ENCODE results near the gene SPATA2. TPM values are rescaled to one million over a fixed set of nuclear protein-coding genes. Genes with fewer than 3 reads are reported as not detected.
"Not testable (repeated sequence)": the region's sequence is repeated elsewhere in the genome, so short reads cannot be mapped to it uniquely, and the experiment has no call there.

SPATA2 gene
- polyA plus RNA-seq, 1 donor from 2014 or later, result 7.1 TPM

- no peaks in the 10 kb centered on the region for H3K27me3 Mint-ChIP-seq
- H3K4me1 Mint-ChIP-seq, result no peaks in the 10 kb centered on the region
- H3K27ac Mint-ChIP-seq, result peak overlapping the region in 1 of 3 donors; percentile 23
- H3K9me3 Mint-ChIP-seq, result no peaks in the 10 kb centered on the region
- peaks cover 1% of the 10 kb centered on the region for H3K36me3 Mint-ChIP-seq
- H3K4me3 Mint-ChIP-seq, result no peak overlapping the region
Measured at GRCh38 chr20:49899541-49900383, 15.6 kb downstream of the SPATA2 start.

DNA sequence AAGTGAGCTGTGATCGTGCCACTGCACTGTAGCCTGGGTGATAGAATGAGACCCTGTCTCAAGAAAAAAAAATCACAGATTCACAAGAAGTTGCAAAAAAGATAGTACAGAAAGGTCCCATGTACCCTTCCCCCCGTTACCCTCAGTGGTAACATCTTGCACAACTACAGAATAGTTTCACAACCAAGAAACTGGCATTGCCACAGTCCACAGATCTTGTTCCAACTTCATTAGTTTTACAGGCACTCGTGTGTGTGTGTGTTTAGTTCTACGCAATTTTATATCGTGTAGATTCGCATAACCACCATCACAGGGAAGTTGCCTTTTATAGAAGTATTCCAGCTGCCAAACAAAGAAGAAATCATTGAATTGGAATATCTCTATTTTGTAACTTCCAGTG is 19.1 kb downstream of the SPATA2 start:
- Mint-ChIP-seq H3K4me3 (no peak overlapping the region), H3K9me3 (no peaks in the 10 kb centered on the region), H3K4me1 (peaks cover 13 to 16% (median 16%) of the 10 kb centered on the region in 3 donors), H3K27ac (no peak overlapping the region), H3K36me3 (peaks cover 1% of the 10 kb centered on the region), H3K27me3 (no peaks in the 10 kb centered on the region)

DNA sequence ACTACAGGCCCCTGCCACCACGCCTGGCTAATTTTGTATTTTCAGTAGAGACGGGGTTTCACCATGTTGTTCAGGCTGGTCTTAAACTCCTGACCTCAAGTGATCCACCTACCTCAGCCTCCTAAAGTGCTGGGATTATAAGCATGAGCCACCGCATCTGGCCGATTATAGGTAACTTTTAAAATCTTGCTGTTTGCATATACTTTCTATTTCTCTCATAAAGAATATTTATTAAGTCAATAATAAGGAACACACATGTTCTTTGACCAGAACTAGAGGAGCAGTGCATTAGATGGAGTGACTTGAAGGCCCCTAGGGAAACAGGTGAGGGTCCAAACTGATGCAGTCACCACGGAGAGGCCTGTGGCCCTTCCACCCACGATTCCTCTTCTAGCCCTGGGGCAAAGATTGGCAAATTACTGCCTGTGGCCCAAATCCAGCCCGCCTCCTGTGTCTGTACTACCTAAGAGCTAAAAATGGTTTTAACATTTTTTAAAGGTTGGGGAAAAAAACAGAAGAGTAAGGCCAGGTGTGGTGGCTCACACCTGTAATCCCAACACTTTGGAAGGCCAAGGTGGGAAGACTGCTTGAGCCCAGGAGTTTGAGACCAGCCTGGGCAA is 19.7 kb downstream of the SPATA2 start:
- H3K36me3 Mint-ChIP-seq, H3K9me3 Mint-ChIP-seq, H3K4me3 Mint-ChIP-seq, H3K27me3 Mint-ChIP-seq, H3K27ac Mint-ChIP-seq: not testable (repeated sequence)
- H3K4me1 Mint-ChIP-seq, result peaks cover 13 to 16% (median 16%) of the 10 kb centered on the region in 3 donors

DNA sequence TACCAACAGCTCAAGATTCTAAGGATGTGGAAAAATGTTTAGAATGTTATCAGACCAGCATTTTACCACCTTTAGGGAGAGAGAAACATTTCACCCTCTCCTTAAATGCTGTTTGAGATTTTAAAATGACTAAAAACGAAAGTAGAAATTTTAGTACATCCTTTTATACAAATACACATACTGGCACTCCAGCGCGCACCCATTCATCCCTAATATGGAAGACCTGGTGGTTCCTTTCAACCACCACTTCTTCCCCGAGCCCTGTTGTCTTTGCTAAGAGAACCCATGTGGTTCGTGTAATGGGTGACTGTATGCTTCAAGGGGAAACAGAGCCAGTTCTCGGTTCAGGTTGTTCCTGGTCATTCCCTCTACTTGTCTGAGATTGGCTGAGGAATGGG is 21.3 kb downstream of the SPATA2 start:
- Mint-ChIP-seq H3K4me1 (peaks cover 13 to 16% (median 16%) of the 10 kb centered on the region in 3 donors), H3K9me3 (no peaks in the 10 kb centered on the region), H3K27me3 (no peaks in the 10 kb centered on the region), H3K27ac (peak overlapping the region in 1 of 3 donors; percentile 84), H3K36me3 (peaks cover 1% of the 10 kb centered on the region), H3K4me3 (peak overlapping the region in 2 of 4 donors; percentile 13 to 72)

DNA sequence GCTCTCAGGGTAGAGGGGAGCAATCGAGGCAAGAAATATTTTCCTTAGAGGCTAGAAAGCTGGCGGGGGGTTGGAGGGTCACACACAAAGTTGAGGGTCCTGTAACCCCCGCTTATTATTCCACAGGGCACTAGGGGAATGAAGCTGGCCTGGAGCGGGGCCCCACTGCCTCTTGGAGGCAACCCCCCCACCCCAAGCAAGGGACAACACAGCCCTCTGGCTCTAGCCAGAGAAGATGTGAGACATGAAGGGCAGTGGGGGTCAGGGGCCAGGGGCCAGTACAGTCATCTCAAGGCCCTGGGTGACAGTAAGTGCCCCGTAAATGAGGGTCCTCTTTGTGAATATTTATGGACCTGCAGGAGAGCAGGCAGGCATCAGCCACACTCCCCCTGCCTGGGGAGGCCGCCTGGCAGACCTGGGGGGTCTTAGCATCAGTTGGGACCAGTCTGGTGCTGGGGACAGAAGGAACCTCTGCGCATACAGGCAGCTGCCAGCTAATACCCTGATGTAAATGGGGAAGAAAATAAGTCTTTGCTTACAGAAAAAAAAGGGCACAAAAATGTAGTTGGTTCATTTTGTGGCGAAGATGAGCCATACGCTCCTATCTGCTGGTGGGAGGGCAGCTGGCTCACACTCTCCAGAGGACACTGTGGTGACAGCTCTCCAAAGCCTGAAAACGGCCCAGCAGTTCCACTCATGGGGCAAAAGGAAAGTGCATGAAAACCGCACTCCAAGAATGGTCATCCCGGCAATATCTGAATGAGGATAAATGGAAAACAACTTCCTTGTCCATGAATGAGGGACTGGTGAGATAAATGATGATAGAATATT is 21.9 kb downstream of the SPATA2 start:
- peak overlapping the region; percentile 2 to 72 (median 58) for H3K4me3 Mint-ChIP-seq
- H3K4me1 Mint-ChIP-seq, result peaks cover 16 to 19% (median 18%) of the 10 kb centered on the region in 3 donors
- H3K27me3 Mint-ChIP-seq, result no peaks in the 10 kb centered on the region
- peaks cover 2% of the 10 kb centered on the region for H3K36me3 Mint-ChIP-seq
- no peaks in the 10 kb centered on the region for H3K9me3 Mint-ChIP-seq
- H3K27ac Mint-ChIP-seq, result no peak overlapping the region

- Mint-ChIP-seq H3K27me3 (no peaks in the 10 kb centered on the region), H3K36me3 (peaks cover 4% of the 10 kb centered on the region), H3K4me1 (peaks cover 18 to 22% (median 22%) of the 10 kb centered on the region in 3 donors), H3K4me3 (peak overlapping the region in 1 of 4 donors; percentile 58), H3K27ac (no peak overlapping the region), H3K9me3 (no peaks in the 10 kb centered on the region)
Measured at GRCh38 chr20:49892817-49893216, 22.5 kb downstream of the SPATA2 start.

DNA sequence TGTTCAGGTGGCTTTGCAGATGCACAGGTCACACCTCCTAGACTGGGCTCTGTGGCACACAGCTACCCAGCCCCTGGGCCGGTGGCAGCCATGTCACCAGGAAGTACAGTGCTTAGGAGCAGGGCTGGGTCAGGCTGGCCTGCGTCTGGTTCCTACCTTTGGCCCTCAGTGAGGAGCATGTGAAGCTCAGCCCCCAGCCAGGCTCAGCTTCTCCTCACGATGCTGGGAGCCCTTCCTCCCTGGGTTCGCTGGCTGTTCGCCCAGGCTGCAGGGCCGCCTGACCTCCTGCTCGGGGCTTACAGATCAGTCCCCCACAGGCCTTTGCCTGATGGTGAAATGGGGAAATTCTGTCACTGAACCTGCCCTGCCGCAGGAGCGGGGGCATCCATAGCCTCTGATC is 23.1 kb downstream of the SPATA2 start:
- no peaks in the 10 kb centered on the region for H3K27me3 Mint-ChIP-seq
- no peak overlapping the region for H3K4me3 Mint-ChIP-seq
- H3K27ac Mint-ChIP-seq, result peak overlapping the region in 1 of 3 donors; percentile 71
- peaks cover 7% of the 10 kb centered on the region for H3K36me3 Mint-ChIP-seq
- no peaks in the 10 kb centered on the region for H3K9me3 Mint-ChIP-seq
- peaks cover 18 to 22% (median 22%) of the 10 kb centered on the region in 3 donors for H3K4me1 Mint-ChIP-seq

DNA sequence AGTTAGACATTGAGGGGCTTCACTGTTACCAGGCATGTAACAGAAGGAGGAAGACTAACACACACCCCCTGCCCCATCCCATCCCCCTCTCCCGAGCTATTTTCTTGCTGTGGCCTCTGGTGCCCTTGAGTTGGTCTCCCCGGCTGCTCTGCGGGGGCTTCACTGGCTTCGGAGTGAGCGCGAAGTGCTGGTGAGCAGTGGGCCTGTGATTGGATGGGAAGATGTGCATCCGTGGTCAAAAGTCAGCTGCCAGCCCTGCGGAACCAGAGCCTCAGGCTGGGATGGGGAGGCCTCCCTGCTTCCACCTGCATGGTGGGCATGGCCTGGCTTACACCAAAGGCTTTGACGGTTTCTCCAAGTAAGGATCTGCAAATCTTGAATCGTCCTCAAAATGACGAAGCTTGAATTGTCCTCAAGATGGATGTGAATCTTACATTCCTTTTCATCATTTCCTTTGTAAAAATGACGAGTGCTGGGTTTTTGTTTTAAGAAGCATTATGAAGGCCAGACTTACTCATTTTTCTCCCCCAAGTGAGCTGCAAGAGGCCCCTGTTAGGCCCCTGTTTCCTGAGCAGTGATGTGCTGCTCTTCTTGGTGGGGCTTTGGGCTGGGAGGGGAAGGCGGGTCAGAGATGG is 23.7 kb downstream of the SPATA2 start:
- Mint-ChIP-seq H3K27me3 (no peaks in the 10 kb centered on the region), H3K27ac (peak overlapping the region in 1 of 3 donors; percentile 71), H3K4me1 (peaks cover 18 to 22% (median 22%) of the 10 kb centered on the region in 3 donors), H3K9me3 (no peaks in the 10 kb centered on the region), H3K4me3 (peak overlapping the region in 1 of 4 donors; percentile 33), H3K36me3 (peaks cover 7% of the 10 kb centered on the region)

GRCh38 chr20:49890471-49891361 is 24.6 kb downstream of the SPATA2 start:
- Mint-ChIP-seq H3K9me3 (no peaks in the 10 kb centered on the region), H3K4me3 (no peak overlapping the region), H3K27ac (no peak overlapping the region), H3K4me1 (peaks cover 18 to 22% (median 22%) of the 10 kb centered on the region in 3 donors), H3K36me3 (peaks cover 7% of the 10 kb centered on the region), H3K27me3 (no peaks in the 10 kb centered on the region)

DNA sequence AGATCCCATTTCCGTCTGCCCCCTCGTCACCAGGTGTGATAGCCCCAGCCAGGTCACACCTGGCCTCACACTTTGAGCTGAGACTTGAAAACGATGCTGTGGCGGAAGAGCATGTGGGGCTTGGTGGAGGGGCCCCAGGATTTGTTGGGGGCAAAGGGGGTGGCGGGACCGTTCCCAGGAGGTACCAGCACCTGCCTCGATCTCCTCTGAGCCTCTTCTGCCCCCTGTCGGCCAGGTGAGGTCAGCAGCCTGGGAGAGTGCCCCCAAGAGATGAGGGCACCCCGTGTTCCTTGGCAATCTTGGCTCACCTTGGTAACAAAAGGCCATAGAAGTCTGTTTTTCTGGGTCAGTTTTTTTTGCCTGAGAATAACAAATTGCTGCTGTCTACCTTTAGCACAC is 25.4 kb downstream of the SPATA2 start:
- Mint-ChIP-seq H3K9me3 (no peaks in the 10 kb centered on the region), H3K4me1 (peaks cover 18 to 22% (median 22%) of the 10 kb centered on the region in 3 donors), H3K27me3 (no peaks in the 10 kb centered on the region), H3K4me3 (no peak overlapping the region), H3K27ac (peak overlapping the region in 1 of 3 donors; percentile 65), H3K36me3 (peaks cover 7% of the 10 kb centered on the region)

DNA sequence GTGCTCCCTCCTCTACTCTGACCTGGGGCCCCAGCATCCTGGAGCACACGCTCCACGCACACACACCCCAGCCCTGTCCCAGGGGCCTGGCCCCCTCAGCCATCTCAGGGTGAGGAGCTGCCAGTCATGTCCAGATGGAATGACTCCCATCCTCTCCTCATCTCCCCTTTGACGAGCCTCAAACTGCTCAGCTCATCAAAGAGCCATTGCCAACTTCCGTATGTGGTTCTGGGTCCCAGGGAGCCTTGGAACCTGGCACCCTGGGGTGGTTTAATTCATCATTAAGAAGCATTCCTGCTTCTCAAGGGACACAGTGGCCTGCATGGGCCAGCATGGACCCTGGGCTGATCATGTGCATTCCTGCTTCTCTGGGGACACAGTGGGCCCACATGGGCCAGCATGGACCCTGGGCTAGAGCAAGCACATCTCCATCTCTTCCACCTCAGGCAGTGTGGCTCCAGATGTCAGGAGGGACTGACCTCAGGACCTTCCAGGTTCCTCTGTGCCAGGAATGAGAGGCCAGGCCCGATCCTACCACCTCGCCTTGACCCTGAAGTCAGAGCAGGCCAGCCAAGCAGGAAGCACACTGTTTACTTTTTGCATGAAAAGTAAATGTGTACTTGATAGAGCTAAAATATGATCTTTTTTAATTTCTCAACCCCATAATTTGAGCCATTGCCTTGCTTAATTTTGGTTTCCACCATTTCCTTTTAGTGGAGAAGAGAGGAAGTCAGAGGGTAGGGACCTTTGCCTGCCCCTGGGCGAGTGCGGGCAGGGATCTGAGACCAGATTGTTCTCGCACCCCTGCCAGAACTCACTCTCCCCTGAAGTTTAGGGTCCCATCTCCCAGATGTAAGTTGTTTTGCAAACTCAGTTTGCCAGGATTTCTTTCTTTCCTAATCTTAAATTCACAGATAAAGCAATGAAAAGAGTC is 26.1 kb downstream of the SPATA2 start:
- Mint-ChIP-seq H3K27me3 (no peaks in the 10 kb centered on the region), H3K4me3 (peak overlapping the region in 1 of 4 donors; percentile 55), H3K27ac (peak overlapping the region in 2 of 3 donors; percentile 20 to 65), H3K36me3 (peaks cover 7% of the 10 kb centered on the region), H3K9me3 (no peaks in the 10 kb centered on the region), H3K4me1 (peaks cover 16 to 21% (median 21%) of the 10 kb centered on the region in 3 donors)

GRCh38 chr20:49888212-49889000 is 26.9 kb downstream of the SPATA2 start:
- Mint-ChIP-seq H3K27ac (peak overlapping the region; percentile 4 to 27 (median 20)), H3K9me3 (no peaks in the 10 kb centered on the region), H3K4me1 (peaks cover 8 to 12% (median 12%) of the 10 kb centered on the region in 3 donors)

More at GRCh38 chr20:49888212-49889000, 26.9 kb downstream of the SPATA2 start:
- Mint-ChIP-seq H3K36me3 (peaks cover 7% of the 10 kb centered on the region), H3K4me3 (peak overlapping the region in 1 of 4 donors; percentile 55), H3K27me3 (no peaks in the 10 kb centered on the region)
